HG03135 (cell line): Measurements from ENCODE around the gene APOBR.
"Not testable (repeated sequence)": the region's sequence is repeated elsewhere in the genome, so short reads cannot be mapped to it uniquely, and the experiment has no call there.

ENCODE experiments used
- ATAC-seq: cut with Tn5 transposase; IDR thresholded peaks from one replicate; pipeline ENCODE4 v1.9.1; 2021; ENCODE audit warnings: mild to moderate bottlenecking, moderate library complexity; ENCODE audit not compliant: unreplicated experiment

APOBR gene

DNA sequence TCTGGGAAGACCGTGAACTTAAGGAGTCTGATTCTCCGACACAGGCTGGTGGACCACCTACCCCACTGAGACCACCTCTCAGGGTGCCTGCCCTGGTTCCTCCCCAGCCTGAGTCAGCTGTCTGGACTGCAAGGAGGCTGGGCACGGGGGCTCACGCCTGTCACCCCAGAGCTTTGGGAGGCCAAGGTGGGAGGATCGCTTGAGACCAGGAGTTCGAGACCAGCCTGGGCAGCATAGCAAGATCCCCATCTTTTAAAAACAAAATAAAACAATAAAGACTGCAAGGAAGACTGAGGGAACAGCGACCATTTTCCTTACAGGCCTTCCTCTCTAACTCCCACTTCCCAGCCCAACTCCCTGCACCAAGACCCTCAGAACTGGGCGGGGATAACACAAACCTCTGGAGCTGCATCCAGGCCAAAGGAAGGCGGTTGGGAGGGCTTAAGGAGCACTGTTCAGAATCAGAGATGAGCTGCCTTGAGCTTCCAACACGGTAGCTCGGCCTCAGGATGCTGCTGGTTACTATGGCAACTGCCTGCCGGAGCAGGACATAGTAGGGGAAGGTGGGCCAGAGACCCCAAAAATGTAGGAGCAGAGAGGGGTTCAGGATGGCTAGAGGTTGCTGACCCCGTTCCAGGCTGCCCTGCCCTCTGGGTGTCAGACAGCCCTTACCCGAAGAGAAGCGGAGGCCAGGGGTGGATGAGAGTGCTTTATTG, 4.4 kb downstream of the APOBR start:
- no peak for ATAC-seq

GRCh38 chr16:28499854-28500253, 5.4 kb downstream of the APOBR start:
- ATAC-seq, result no peak

DNA sequence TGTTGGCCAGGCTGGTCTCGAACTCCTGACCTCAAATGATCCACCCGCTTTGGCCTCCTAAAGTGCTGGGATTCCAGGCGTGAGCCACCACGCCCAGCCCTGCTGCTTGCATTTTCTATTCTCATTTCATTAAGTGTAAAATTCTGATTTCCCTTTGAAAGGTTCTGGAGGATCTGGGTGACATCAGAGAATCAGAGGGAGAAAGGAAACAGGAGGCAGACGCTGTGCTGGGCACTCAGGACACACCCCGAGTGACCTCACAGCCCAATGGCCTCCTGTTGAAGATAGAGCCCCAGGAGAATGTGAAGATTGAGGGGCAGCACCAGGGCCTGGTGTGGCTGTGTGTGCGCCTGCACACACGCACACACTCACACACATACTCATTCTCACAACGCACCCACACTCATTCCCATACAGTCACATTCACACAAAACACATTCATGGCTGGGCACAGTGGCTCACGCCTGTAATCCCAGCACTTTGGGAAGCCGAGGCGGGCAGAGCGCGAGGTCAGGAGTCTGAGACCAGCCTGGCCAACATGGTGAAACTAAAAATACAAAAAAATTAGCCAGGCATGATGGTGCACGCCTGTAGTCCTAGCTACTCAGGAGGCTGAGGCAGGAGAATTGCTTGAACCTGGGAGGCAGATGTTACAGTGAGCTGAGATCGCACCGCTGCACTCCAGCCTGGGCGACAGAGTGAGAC, 6.2 kb downstream of the APOBR start:
- ATAC-seq, result not testable (repeated sequence)

GRCh38 chr16:28501258-28502232, 7.1 kb downstream of the APOBR start:
- no peak for ATAC-seq

DNA sequence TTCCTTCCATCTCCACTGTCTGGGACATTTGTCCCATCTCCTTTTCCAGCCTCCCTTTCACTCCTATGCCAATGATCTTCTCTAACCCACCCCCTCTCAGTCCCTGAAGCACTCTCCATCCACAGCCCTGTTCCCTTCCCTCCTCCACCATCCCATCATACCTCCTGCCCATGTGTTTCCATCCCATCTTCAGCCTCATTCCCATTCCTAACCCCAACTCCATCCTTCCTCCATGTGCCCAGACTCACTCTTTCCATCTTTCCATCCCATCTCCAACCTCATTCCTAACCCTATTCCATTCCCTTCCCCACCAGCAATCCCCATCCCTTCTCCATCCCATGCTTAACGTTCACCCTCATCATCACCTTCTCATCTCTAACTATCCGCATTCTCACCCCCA, 7.8 kb downstream of the APOBR start:
- ATAC-seq, result no peak

GRCh38 chr16:28503470-28504259, 9.2 kb downstream of the APOBR start:
- ATAC-seq, result no peak

GRCh38 chr16:28504707-28505404, 10.4 kb downstream of the APOBR start:
- no peak for ATAC-seq

GRCh38 chr16:28505489-28506137, 11.2 kb downstream of the APOBR start:
- ATAC-seq, result no peak

GRCh38 chr16:28511031-28511430, 16.6 kb downstream of the APOBR start:
- ATAC-seq, result no peak

DNA sequence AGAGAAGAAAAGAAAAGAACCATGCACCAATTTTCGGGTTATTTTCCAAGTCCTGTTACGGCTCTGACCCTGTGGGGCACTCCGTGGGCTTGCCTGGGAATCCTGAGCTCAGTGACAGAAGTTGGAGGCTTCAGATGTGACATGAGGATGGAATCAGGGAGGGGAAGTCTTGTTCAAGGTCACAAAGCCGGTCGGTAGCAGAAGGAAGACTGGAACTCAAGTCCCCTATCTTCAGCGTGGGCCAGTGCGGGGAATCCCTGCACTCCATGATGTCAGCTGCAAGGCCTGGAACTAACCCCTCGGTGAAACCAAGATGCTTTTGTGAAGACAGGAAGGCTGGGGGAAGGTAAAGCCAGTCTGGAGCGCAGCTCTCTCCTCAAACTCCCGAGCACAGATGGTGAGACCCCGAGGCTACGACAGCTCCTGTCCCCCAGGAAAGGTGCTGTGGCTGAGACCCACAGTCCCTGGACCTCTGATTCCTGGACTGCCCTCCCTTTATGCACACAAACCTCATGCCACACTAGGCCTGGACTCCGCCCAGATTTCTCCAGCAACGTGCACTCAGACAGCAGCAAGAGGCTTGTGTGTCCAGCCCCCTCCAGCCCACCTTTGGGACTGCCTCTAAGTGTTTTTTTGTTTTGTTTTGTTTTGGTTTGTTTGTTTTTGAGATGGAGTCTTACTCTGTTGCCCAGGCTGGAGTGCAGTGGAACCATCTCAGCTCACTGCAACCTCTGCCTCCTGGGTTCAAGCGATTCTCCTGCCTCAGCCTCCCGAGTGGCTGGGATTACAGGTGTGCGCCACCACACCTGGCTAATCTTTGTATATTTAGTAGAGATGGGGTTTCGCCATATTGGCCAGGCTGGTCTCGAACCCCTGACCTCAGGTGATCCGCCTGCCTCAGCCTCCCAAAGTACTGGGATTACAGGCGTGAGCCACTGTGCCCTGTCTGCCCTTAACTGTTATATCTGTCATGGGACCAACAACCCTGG, 17.7 kb downstream of the APOBR start:
- no peak for ATAC-seq

DNA sequence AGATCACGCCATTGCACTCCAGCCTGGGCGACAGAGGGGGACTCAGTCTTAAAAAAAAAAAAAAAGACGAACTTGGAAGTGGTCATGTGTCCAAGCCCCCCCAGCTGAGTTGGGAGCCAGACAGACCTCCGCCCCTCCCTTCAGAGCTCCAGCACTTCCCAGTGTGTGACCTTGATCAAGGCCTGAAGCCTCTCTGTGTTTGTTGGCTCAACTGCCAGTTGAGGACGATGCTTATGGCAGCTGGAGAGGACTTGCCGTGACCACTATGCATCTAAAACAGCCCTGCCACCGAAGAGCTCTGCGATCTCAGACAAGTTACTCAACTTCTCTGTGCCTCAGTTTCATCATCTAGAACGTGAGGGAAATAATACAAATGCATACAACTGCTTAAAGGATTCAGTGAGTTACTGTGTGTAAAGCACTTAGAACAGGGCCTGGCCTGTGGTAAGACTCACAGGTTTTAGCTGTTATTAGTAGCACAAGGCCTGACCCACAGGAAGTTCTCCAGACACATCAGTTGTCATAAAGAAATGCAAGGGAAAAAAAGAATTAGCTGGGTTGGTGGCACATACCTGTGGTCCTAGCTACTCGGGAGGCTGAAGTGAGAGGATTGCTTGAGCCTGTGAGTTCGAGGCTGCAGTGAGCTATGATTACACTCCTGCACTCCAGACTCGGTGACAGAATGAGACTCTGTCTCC, 19.2 kb downstream of the APOBR start:
- ATAC-seq, result no peak

- ATAC-seq, result no peak
These were observed 19.8 kb downstream of the APOBR start for GRCh38 chr16:28514246-28514645.

DNA sequence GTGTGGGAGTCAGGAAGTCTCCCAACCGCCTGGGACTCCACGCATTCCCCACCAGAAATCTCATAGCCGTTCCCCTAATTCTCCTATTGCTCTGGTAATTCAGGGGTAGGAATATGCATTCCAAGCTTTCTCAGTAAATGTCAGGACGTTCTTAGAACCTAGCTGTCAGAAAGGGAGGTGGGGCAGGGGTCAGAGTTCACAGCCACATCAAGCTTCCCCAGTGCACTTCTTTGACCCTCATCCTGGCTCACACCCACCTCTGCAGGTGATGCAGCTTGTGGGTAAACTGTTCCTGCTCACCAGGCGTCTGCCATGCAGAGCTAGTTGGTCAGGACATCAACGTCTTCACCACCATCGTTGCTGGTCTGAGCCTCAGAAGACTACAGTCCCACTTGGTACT, 26.2 kb downstream of the APOBR start:
- no peak for ATAC-seq

- ATAC-seq, result no peak
These were observed 27.0 kb downstream of the APOBR start for GRCh38 chr16:28521436-28521835.

- ATAC-seq, result no peak
These were observed 28.3 kb downstream of the APOBR start for GRCh38 chr16:28522792-28523191.

- ATAC-seq, result no peak
These were observed 30.3 kb downstream of the APOBR start for GRCh38 chr16:28524681-28525171.
